Embryonic facial prominence (tissue), 1 donor: ENCODE data around the gene MEIOC.
"Not testable (repeated sequence)": the region's sequence is repeated elsewhere in the genome, so short reads cannot be mapped to it uniquely, and the experiment has no call there.

Experiments used
- DNase-seq: peaks from one replicate; pipeline ENCODE4 v3.0.0-alpha.2; 2016; ENCODE audit errors: extremely low spot score

MEIOC gene

DNA sequence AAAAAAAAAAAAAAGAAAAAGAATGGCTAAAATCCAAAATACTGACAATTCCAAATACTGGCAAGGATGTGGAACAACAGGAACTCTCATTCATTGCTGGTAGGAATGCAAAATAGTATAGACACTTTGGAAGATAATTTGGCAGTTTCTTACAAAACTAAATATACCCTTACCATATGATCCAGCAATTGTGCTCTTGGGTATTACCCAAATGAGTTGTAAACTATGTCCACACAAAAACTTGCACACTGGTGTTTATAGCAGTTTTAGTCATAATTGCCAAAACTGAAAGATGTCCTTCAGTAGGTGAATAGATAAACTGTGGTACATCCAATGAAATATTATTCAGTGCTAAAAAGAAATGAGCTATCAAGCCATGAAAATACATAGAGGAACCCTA, 8.5 kb upstream of the MEIOC start:
- no peak for DNase-seq

DNA sequence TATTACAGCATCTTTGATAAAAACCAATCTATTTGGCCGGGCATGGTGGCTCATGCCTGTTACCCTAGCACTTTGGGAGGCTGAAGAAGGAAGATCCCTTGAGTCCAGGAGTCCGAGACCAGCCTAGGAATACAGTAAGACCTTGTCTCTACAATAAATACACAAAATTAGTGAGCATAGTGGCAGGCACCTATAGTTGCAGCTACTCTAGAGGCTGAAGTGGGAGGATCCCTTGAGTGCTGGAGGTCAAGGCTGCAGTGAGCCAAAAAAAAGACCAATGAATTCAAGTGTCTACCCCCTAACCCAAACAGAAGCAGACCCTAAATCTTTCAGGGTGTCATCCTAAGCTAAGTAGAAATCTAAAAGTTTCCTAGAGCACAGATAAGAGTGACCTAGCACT, 7.3 kb upstream of the MEIOC start:
- no peak for DNase-seq

DNA sequence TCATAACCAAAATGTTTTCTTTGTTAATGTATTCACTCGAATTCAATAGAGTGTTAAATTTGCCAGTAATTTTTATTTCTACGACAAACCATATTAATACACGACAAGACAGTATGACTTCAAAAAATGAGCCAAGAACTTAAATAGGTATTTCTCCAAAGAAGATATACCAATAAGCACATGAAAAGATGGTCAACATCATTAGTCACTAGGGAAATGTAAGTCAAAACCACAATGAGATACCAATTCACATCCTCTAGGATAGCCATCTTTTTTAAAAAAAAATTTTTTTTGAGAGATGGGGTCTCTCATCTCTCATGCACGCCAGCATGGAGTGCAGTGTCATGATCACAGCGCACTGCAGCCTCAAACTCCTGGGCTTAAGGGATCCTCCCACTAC, 5.0 kb upstream of the MEIOC start:
- DNase-seq: no peak

DNA sequence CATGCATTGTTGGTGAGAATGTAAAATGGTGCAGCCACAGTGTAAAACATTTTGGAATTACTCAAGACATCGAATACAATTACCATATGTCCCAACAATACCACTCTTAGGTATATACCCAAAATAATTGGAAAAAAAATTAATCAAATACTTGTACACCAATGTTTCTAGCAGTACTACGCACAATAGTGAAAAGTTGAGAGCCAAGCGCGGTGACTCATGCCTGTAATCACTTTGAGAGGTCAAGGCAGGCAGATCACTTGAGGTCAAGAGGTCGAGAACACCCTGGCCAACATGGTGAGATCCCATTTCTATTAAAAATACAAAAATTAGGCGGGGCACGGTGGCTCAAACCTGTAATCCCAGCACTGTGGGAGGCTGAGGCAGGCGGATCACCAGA, 3.5 kb upstream of the MEIOC start:
- no peak for DNase-seq

DNA sequence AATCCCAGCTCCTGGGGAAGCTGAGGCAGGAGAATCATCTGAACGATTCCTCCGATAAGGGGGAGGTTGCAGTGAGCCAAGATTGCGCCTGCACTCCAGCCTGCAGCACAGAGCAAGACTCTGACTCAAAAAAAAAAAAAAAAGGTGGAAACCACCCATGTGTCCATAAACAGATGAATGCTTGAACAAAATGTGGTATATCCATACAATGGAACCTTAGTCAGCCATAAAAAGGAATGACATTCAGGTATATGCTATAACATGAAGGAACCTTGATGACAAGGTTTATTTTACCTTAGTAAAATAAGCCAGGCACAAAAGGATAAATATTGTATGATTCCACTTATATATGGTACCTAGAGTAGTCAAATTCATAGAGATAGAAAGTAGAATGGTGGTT, 2.9 kb upstream of the MEIOC start:
- no peak for DNase-seq

DNA sequence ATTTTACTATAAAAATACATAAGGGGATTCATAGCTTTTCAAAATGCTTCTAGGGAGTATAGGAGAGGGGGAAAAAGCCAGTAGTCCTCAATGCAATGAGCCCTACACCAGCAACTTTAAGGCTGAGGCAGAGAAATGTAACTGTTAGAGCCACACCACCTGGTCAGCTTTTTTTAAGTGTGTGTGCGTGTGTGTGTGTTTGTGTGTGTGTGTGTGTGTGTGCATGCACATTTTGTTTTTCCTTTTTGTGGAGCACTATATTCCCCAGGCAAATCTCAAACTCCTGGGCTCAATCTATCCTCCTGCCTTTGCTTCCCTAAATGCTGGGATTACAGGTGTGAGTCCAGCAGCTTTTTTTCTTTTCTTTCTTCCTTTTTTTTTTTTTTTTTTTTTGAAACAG, 2.3 kb upstream of the MEIOC start:
- no peak for DNase-seq

DNA sequence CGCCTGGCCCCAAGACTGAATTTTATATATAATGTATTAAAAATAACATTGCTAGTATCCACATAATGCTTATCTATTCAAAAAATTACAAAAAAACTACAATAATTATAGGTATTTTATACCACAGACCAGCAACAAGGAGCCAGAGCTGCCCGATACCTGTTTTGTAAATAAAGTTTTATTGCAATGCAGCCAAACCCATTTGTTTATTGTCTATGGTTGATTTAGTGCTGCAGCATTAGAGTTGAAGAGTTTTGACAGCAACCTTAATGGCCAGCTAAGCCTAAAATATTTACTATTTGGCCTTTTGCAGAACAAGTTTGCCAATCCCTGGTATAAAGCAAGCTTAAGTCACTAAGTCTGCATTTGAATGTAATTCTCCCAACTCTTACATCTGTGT, 5.6 kb downstream of the MEIOC start:
- DNase-seq: no peak

DNA sequence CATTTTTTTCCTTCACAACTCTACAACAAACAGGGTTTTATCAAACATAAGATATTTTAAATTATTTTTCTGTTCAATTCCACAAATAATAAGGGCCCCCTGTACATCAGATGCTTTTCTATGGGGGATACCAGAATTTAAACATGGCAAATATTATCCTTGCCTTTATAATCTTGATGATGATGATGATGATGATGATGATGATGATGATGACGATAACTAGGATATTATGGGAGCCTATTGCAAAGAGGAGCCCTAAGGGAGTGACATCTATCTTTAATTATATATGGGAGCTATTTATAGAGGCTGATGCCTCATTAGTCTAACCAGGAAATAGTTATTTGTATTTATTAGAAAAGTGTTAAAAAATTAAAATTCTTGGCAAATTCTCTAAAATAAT, 6.8 kb downstream of the MEIOC start:
- no peak for DNase-seq

DNA sequence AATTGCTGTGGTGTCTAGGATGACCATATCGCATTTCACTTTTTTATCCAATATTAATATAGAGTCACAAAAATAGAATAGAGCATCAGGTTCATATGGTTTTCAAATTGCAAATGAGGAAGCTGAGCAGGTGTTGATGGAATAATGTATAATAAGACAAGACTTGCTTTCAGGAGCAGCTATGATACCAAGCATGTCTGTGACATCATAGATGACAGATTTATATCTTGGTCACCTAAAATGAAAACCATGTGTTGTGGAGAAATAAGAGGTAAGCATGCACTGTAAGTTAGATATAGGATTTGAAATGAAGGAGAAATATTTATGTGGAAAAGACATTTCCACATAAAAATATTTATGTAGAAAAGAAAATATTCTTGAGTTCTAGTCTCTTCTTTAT, 8.6 kb downstream of the MEIOC start:
- no peak for DNase-seq

DNA sequence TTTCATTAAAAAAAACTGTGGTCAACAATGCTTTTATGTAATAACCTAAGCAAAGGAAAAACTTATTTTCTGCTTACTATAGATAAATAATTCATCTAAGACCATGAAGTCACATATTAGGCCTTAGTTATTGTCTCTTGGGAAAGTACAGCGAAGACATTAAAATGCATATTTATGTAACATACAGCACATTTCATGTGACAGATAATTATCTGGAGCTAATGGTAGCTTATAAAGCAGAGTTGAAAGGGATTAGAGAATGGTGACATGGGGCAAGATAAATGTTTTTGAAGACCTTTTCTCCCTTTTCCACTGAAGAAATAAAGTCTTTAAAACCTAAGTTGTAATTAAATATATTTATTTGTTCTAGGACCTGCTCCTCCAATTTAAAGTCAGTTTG, 9.7 kb downstream of the MEIOC start:
- DNase-seq: no peak

DNA sequence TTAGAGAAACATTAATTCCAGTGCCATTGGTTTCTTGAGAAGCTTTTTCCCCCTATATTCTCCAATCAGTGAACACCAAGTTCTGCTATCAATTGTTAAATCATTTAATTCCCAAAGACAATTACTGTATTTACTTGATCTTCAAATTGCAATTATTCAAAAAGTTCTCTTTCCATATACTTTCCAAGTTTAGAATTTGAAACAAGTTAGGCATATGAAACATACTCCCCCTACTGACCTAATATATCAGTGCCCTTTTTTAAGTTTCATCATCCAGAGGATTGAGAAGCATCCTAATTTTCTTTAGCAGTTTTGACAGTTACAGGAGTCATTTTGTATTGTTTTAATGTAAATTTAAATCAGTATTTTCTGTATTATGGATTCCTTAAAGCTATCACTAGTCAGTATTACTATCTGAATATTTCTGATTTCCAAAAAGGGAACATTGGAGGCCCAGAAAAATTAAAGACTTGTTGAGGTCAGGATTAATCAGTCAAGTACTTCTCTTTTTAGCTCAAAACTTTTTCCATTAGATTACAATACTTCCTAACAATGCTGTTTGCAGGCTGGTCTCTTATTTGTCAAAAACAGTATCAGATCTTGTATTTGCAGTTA, 16.3 kb downstream of the MEIOC start:
- no peak for DNase-seq

DNA sequence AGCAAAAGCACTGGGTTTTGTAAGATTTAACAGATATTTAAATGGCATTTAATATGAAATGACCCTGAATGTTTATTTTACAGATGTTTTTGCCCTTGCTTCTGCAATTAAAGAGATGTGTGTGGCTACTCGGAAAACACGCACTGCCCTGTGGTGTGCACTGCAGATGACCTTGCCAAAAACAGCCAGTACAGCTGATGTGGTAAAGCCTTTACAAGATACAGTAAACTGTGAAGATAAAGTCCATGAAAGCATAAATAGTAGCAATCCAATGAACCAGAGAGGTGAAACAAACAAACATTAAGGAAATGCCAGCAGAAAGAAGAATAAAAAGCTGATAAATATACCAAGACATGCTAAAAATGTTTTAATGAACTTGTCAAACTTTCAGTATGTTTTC, 17.6 kb downstream of the MEIOC start:
- DNase-seq: no peak

DNA sequence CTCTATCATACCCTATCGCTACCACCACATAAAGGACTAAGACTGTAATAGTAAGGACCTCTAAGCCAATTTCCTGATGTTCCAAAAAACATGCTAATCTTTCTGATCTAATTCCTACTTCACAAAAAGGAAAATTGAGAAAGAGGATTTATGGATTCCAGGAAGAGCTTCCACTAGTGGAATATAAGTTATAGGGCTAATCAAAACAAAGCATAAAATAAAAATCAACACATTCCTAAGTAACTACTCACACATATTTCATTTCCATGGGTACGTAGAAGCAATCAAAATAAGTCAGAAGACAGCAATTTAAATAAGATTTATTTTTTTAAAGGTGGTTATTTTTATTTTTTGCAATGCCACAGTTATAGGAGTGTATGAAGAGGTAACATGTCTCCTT, 20.9 kb downstream of the MEIOC start:
- DNase-seq: no peak

DNA sequence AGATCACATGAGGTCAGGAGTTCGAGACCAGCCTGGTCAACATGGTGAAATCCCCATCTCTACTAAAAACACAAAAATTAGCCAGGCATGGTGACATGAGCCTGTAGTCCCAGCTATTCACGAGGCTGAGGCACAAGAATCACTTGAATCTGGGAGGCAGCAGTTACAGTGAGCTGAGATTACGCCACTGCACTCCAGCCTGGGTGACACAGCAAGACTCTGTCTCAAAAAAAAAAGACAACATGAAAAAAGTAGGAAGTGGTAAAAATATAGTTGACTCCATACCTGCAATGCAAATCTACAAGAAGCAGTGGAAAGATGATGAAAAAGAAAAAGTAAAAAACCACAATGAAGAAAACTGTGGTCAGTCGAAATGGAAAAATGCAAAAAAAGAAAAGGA, 27.0 kb downstream of the MEIOC start:
- DNase-seq: not testable (repeated sequence)

DNA sequence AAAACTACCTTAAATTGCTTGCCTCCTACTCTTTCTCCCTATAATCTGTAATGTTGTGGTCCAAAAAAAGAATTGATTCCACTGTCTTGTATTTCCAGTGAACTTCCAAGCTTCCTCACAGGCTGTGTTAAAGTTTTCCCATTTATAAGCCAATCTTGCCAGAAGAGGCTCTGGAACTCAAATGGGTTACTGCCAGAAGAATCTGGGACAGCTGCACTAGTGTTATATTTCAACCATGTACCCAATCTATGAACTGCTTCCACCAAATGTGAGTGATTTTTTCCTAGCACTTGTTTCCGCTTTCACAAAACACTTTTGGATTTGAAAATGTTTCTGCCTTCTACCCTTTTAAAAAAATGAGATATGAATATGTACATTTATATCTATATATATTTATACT, 31.5 kb downstream of the MEIOC start:
- DNase-seq: no peak

DNA sequence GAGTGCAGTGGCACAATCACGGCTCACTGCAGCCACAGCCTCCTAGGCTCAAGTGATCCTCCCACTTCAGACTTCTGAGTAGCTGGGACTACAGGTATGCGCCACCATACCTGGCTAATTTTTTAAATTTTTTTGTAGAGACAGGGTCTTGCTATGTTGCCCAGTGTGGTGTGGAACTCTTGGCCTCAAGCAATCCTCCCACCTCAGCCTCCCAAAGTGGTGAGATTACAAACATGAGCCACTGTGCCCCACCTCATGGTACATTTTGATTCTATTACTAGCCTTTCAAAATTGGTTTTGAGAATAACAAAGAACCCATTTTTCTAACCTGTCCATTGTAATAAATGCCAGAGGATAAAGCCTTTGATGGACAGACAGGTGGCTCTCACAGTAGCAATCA, 31.9 kb downstream of the MEIOC start:
- no peak for DNase-seq

DNA sequence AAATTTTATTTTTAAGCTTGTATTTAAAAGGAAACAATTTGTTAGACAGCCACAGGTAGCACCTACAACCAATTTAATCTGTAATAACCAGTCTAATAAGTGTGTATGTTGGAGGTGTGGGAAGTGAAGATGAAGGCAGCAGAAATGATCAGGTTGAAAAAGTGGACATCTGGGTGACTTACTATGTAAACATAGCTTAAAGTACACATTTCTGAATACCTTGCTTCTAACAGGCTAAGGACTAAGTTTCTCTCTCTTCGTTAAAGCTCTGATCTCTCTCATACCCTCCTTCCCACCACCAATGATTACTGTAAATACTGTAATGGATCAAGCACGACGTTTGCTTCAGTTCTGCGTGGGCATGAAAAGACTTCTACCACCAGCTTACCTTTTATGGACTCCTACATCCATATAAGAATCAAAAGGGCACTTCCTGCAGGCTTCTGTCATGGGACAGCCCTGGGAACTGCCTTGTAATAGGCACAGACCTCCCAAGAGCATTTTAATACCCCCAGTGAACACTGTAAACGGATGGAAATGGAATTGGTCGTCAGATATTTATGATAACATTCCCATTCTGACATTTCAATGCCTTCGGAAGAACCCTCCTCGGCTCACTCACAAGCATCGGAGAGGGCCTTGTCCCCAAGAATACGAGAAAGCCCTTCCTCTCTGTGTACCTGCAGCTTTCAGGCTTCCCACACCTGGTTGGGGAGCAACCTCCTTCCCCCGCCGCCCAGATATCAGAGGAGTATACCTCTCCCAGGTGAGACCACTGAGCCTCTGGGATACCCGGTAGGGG, 32.6 kb downstream of the MEIOC start:
- DNase-seq: no peak

DNA sequence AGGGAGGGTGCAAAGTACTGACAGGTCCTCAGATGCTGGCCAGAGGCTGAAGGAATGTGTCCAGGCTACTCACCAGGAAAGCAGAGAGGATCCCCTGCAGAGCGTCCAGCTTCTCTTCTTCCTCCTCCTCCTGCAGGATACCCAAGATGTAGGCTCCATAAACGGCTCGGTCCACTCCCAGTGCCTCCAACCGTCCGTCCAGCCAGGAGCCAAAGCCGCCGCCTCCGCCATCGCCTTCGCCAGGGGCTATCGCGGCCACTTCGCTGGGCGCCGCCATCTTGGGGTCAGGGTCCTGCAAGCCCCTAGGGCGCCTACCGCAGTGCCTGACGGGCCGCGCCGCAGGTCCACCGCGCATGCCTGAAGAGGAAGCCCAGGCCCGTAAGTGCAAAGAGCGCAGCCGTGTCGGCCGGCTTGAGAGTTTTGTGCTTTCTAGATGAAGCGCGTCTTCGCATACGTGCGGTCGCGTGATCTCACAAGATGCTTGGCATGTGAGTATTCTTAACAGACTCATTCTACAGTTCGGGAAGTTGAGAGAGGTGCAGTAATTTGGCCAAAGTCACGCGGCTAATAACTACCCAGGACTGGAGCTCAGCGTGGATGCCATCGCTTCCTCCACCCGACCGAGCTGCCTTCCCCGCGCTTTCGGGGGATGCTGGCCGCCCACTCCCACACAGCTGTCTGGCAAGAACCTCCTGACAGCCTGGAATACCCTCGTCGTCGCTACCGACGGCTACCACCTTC, 33.4 kb downstream of the MEIOC start, which contains the start of gene CCDC43:
Gene CCDC43, minus strand, starts transcription at position 300 of the 741 bp plus-strand sequence. Its CDS starts 23 bp downstream, at position 277.
- peak; percentile 67 for DNase-seq

DNA sequence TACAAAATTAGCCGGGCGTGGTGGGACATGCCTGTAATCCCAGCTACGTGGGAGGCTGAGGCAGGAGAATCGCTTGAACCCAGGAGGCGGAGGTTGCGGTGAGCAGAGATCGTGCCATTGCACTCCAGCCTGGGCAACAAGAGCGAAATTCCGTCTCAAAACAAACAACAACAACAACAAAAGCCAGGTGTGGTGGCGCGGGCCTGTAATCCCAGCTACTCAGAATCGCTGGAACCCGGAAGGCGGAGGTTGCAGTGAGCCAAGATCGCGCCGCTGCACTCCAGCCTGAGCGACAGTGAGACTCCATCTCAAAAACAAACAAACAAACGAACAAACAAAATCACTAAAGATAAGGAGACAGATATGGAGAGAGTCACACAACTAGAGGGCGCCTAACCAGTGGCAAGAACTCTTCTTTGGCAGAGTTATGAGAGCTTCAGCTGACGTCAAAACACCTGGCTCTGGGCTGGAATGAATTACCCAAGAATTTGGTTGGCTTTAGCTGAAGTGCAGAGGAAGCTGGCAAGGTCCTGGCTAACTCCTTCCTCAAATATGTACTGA, 34.6 kb downstream of the MEIOC start:
- DNase-seq: not testable (repeated sequence)

DNA sequence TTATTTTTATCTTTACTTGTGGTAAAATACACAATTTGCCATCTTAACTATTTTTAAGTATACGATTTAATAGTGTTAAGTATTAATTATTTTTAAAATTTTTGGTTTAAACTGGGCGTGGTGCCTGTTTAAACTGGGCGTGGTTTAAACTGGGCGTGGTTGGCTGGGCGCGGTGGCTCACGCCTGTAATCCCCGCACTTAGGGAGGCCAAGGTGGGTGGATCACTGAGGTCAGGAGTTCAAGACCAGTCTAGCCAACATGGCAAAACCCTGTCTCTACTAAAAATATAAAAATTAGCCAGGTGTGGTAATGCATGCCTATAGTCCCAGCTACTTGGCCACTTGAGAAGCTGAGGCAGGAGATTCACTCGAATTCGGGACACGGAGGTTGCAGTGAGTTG, 37.3 kb downstream of the MEIOC start:
- no peak for DNase-seq

DNA sequence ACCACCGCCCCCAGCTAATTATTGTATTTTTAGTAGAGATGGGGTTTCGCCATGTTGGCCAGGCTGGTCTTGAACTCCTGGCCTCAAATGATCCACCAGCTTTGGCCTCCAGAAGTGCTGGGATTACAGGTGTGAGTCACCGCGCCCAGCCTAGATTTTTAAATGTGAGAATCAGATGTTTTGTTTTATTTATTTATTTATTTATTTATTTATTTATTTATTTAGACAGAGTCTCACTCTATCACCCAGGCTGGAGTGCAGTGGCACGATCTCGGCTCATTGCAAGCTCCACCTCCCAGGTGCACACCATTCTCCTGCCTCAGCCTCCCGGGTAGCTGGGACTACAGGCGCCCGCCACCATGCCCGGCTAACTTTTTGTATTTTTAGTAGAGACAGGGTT, 44.0 kb downstream of the MEIOC start:
- not testable (repeated sequence) for DNase-seq

DNA sequence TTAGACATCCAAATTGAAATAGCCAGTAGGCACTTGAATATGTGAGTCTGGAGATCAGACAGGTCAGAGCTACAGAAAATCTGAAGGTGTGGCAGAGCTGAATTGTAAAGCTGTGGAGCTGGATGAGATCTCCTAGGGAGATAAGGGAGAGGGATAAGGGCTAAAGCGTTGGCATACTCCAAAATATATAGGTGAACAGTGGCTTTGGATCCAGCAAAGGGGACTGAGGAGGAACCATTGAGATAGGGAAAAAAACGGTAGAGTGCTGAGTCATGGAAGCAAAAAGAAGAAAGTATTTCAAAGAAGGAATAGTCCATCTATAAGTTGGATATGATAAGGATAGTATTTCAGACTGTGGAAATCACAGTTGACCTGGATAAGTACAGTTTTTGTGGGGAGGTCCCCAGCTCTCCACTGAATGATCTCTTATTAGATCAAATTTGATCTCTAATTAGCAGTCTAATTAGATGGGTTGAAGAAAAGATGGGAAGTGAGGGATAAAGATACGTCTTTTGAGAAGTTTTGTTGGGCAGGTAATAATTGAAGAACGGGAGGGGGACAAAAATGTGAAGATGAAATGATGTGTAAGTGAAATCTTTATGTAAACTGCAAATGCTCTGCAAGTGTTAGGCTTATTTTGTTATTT, 51.6 kb downstream of the MEIOC start:
- DNase-seq: no peak
